GM19397 (cell line): Measurements from ENCODE around the gene DCLK2.

ENCODE experiments used
- ATAC-seq: cut with Tn5 transposase; IDR thresholded peaks from one replicate; pipeline ENCODE4 v1.9.1; 2021; ENCODE audit warnings: mild to moderate bottlenecking, moderate library complexity; ENCODE audit not compliant: unreplicated experiment

The DCLK2 gene

DNA sequence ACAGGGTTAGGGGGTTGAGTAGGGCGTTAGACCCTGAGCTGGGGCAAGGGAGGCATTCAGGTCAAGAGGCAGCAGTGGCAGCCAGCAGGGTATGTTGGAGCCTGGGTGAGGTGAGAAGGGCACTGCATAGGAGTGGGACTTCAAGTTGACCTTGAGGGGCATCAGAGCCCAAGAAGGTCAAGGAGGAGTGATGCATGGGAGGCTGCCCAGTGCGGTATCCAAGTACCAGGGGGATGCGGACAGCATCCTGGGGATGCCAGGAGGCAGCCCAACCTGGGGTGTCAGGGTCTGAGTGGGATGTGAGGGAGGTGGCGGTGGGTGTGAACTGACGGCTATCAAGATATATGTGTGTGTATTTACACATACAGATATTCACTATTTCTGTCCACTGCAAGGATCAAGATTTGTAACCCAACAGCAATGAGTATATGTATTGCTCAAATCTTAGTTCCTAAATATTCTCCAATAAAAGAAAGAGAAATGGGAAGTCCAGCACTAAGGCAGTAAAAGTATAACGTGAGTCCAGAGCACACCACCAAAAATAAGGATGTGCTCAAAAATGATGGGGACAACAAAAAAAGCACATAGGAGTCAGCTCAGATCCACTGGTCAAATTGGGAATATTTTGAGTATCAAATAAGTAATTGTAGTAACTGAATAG lies 9.8 kb upstream of the DCLK2 start:
- no peak for ATAC-seq

DNA sequence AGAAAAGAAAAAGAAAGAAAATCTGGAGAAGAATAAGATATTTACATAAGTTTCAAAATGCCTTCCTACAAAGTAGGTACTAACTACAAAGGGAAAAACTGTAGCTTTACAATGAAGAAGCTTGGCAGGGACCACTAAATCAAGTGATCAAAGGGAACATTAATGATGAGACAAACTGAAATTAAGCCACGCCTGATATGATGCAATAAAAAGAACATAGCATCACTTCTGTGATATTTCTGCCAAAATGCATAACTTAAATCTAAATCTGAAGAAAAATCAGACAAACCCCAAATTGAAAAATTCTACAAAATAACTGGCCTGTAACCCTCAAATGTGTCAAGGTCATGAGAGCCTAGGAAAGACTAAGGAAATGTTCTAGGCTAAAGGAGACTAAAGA lies 8.9 kb upstream of the DCLK2 start:
- no peak for ATAC-seq

- ATAC-seq: no peak
Observed at GRCh38 chr4:150070464-150071170, 7.6 kb upstream of the DCLK2 start.

- no peak for ATAC-seq
Observed at GRCh38 chr4:150072471-150072870, 5.8 kb upstream of the DCLK2 start.

DNA sequence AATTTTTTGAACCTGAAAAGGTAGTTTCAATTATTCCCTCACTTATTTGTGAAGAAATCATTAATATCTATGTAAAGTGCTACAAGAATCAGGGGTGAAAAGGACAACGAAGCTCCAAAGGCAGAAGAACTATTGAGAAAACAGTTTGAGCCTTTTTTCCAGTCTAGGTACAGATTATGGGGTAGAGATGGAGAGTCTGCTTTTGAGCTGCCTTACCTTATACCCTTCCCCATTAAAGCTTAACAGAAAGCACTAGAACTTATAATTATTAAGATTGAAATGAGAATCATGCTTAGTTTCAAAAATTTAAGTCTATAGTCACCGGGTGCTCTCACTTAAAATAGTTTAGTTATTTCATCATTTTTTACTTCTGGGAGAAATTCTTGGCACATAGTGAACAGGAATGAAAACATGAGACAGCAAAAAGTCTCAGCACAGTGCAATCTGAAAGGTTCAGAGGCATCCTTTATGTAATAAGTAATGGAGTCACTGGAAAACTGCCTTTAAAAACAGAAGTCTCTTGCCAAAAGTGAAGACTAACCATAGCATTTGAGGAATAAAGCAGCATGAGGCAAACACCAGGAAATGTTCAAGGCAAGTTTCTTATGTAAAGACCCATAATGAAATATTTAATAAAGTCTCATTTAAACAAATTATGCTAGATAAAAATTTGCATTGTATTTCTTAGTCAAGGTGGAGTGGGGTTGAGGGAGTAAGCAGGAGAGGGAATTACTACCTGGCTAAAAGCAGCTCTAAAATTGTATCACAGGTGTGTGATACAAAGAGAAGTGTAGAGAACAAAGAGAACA lies 5.1 kb upstream of the DCLK2 start:
- ATAC-seq: no peak

DNA sequence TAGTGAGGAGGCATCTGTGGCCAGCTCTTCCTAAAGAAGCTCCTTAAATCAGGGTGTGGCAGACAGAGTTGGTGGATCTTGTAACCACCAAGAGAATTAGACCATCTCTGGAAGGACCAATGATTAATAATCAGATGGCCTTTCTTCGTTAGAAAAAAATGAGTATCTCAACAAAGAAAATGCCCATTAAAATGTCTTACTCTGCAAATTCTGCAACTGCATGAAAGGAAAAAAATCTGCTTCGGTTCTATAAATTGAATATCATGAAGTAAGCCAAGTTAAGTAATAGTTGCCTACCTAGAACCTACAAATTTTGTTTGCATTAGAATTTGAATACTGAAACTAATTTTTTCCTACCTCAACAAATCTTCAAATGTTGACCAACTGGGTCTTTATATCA lies 4.2 kb upstream of the DCLK2 start:
- ATAC-seq: no peak

DNA sequence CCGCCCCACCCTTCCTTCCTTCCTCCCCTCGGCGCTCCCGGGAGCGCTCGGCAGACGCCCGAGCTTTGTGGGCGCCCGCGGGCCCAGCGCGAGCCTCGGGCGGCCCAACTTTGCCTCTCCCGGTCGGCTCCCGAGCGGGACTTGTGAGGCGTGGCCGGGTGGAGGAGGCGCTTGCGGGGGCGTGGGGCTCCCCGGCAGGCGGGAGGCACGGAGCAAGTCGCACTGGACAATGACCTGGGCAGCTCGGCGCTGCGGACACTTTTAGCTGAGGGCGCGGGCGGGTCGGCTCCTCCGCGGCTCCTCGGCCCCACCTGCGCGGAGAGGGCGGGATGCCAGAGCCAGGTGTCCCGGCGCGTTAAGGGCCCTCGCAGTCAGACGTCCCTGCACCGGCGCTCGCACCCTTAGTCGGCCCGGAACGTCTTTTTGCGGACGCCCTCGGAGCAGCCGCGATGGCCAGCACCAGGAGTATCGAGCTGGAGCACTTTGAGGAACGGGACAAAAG lies 385 bp downstream of the DCLK2 start:
- no peak for ATAC-seq

DNA sequence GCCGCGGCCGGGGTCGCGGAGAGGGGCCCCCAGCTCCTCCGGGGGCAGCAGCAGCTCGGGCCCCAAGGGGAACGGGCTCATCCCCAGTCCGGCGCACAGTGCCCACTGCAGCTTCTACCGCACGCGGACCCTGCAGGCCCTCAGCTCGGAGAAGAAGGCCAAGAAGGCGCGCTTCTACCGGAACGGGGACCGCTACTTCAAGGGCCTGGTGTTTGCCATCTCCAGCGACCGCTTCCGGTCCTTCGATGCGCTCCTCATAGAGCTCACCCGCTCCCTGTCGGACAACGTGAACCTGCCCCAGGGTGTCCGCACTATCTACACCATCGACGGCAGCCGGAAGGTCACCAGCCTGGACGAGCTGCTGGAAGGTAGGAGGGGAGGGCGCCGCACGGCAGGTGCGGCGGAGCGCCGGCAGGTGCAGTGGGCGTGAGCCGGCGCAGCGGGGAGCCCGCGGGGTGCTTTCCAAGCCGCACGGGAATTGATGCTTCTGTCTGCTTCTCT lies 886 bp downstream of the DCLK2 start:
- no peak for ATAC-seq

- ATAC-seq: no peak
Observed at GRCh38 chr4:150080337-150080736, 2.1 kb downstream of the DCLK2 start.

GRCh38 chr4:150080875-150081274 lies 2.6 kb downstream of the DCLK2 start:
- ATAC-seq: no peak

DNA sequence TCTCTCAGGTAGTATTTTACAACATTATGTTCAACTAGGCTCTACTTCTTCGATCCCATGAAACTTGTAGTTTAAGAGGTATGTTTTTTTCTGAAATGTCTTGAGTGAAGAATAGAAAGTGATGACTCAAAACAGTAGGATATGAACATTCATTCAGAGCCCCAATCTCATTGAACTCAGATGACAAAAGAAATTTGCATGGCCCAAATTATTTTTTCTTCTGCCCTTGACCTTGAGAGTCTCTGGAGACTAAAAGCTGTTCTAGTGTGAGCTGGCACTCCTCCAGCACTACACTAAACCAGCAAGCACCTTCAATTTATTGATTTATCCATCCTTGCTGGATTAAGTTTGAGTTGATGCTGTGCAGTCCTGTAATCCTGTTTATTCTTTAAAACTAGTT lies 4.0 kb downstream of the DCLK2 start:
- no peak for ATAC-seq

DNA sequence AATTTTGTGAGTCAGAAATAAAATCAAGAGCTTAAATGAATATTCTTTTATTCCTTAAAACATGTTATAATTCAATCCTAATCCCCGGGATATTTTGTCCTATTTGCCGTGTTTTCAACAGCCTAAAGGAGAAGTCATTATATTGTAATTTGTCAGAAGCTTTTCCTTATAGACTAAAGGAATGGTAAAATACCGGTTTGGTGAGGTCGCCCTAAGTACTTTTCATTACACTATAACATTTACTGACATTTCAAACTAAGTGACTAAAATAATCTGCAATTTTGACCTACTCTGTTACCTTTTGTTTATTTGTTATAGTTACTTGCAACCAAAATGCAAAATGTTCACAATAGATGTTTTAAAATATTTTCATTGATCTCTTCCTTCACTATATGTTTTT lies 8.8 kb downstream of the DCLK2 start:
- no peak for ATAC-seq

DNA sequence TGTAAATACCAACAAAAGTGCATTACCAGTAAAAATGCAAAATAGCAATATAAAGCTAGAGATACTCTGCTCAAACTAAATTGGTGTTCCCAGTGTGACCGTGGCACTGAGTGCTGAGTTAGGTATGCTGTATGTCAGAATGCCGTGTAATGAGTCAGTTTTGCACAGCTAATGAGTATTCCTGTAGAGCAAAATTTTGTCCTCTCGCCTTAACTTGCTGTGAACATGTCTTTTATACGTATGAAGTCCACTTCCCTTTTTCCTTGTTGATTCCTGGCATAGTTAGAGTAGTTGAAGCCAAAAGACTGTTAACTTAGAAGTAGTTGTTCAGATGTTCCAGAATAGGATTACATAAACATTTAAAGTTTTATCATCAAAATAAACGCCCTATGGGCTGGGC lies 11.5 kb downstream of the DCLK2 start:
- ATAC-seq: no peak

GRCh38 chr4:150090836-150091235 lies 12.6 kb downstream of the DCLK2 start:
- no peak for ATAC-seq

DNA sequence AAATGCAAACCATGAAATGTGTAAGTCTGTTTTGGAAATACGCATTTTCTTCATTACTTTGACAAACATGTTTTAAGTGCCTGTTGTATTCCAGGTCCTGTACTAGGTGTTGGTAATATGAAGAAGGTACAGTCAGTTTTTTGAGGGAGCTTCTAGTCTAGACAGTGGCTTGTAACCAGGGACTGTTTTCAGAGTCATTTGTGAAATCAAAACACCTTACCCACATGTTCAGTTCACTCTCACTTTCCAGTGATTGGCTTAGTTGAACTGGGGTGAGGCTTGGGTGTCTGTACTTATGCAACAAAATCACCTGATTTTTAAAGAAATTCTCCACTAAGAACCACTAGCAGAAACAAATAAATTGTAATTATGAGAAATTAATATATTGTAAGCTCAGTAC lies 16.4 kb downstream of the DCLK2 start:
- ATAC-seq: no peak

- ATAC-seq: no peak
Observed at GRCh38 chr4:150096625-150097024, 18.4 kb downstream of the DCLK2 start.

DNA sequence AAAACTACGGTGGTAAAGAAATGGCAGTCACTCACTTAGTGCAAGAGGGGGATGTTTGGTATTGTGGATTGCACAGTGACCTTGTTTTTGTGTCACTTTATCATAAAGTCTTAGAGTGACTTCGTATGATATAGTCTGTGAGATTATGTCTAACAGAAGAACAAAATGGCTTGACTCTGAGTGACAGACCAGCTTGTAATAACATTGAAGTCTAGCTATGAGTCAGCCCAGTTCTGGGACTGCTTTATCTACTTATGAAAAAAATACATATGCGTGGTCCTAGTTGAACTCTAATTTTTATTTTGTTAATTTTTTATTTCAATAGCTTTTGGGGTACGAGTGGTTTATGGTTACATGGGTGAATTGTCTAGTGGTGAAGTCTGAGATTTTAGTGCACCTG lies 20.0 kb downstream of the DCLK2 start:
- ATAC-seq: no peak

- ATAC-seq: no peak
Observed at GRCh38 chr4:150104404-150105027, 26.3 kb downstream of the DCLK2 start.

DNA sequence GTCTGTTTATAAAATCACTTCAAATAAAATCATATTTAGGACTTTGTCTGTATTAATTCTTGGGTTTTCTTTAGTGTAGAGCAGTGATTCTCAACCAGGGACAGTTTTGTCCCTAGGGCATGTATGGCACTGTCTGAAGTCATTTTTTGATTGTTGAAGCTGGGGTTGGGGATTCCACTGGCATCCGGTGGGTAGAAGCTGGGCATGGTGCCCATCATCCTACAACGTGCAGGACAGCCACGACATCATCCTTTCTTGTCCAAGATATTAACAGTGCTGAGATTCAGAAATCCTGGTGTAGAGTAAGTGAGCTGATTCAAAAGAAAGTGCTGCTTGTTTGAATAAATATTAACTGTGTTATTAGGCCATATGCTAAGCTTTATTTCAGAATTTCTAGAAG lies 28.6 kb downstream of the DCLK2 start:
- no peak for ATAC-seq

DNA sequence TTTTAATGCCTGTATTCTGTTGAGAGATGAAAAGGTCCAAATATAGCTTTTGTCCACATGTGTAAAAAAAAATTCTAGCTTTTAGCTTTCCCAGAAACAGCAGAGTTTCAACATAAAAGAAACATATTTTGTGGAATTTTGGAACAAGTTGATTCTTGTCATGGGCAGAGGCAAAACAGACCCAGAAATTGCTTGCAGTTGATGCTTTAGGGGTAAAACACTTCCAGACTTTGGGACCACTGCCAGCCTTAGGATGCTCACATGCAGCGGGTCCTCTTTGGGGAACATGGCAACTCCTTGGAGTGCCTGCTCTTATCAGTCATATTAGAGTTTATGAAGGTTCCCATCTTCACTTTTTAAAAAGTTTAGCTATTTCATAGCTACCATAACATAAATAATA lies 30.4 kb downstream of the DCLK2 start:
- ATAC-seq: no peak

DNA sequence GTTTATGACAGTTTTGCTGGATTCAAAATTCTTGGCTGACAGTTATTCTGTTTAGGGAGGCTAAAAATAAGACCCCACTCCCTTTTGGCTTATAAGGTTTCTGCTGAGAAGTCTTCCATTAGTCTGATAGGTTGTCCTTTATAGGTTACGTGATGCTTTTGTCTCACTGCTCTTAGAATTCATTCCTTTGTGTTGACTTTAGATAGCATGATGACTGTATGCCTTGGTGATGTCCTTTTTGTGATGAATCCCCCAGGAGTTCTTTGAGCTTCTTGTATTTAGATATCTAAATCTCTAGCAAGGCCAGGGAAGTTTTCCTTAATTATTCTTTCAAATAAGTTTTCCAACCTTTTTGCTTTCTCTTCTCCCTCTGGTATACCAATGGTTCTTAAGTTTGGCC lies 36.4 kb downstream of the DCLK2 start:
- ATAC-seq: no peak
